Neural progenitor cell (in vitro differentiated cells): ENCODE results near the gene SEZ6L.

Experiments
- CTCF ChIP-seq: fragments of 200-600 bp; sonication (generic); IDR thresholded peaks from 2 replicates; pipeline ENCODE4 v1.5.1; 2017; ENCODE audit warnings: antibody characterized with exemption, mild to moderate bottlenecking
- EZH2 ChIP-seq: fragments of 200-600 bp; sonication (generic); IDR thresholded peaks from 2 replicates; pipeline ENCODE4 v1.6.1; 2017; ENCODE audit warnings: antibody characterized with exemption, mild to moderate bottlenecking, moderate library complexity
- EZH2phosphoT487 ChIP-seq: fragments of 200-600 bp; sonication (generic); IDR thresholded peaks from 2 replicates; pipeline ENCODE4 v1.6.1; 2017; ENCODE audit warnings: antibody characterized with exemption

GRCh38 chr22:26302726-26303125 is 133.5 kb downstream of the SEZ6L start:
- no peak for TF ChIP-seq CTCF
- no peak for TF ChIP-seq EZH2
- no peak for TF ChIP-seq EZH2phosphoT487
